Glomerular endothelial cell (primary cell): ENCODE measurements around the gene IVL. TPM values are rescaled to one million over a fixed set of nuclear protein-coding genes. Genes with fewer than 3 reads are reported as not detected.

Experiments used
- DNase-seq: peaks from one replicate; pipeline ENCODE4 v3.0.0-alpha.2; 2011; ENCODE audit warnings: low read depth, low spot score; ENCODE audit errors: extremely low read depth
- total RNA-seq: library from RNA; depleted of rRNA; stranded (reverse); fragments of >200 nt; gene quantifications from 2 replicates; pipeline ENCODE4 v1.2.3, GENCODE V29; 2015

Gene IVL
- total RNA-seq, 1 donor from 2014 or later = not detected

GRCh38 chr1:152886758-152887409 is 21.5 kb upstream of the IVL start:
- no peak for DNase-seq

DNA sequence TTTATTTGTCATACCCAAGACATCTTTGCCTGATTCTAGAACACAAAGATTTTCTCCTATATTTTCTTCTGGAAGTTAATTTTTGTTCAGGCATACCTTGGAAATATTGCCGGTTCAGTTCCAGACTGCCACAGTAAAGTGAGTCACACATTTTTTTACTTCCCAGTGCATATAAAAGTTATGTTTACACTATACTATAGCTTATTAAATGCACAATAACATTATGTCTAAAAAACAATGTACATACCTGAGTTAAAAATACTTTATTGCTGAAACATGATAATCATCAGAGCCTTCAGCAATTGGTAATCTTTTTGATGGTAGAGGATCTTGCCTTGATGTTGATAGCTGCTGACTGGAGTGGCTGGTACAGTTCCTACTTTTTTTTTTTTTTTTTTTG is 20.2 kb upstream of the IVL start:
- DNase-seq = no peak

DNA sequence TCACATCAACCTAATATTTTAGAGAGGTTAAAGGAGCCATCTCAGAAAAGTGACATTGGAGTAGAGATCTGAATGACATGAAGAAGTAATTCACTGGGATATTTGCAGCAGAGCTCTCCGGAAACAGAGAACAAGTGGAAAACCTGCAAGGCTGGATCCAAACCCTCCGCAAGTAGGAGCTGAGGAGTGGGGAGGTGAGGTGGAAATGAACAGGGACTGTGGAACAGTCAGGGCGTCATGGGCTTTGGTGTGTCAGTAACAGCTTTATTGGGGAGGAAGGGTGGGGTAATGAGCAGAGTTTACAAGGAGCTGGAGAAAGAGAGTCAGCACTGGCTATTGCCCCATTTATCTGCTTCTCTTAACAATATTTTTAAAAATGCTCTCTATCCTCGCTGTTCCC is 9.3 kb upstream of the IVL start:
- no peak for DNase-seq

- no peak for DNase-seq
Observed at GRCh38 chr1:152899883-152900282, 8.5 kb upstream of the IVL start.

GRCh38 chr1:152901631-152902030 is 6.7 kb upstream of the IVL start:
- DNase-seq = no peak

DNA sequence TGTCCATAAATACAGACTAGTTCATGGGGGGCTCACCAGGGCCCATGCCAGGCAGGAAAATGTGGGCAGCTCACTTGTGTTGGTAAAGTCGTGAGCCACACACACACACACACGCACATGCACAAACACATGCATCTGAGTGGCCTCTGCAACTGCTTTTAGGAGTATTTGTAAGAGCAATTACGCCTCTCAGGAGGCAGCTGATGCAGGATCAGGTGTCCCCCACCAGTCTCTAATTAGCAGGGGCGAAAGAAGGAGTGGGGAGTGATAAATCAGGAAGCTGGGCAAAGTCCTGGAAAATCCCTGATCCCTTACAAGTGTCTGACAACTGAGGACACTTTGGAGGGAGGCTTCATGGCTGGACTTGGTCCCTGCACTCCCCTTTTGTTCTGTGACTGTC is 5.7 kb upstream of the IVL start:
- no peak for DNase-seq

DNA sequence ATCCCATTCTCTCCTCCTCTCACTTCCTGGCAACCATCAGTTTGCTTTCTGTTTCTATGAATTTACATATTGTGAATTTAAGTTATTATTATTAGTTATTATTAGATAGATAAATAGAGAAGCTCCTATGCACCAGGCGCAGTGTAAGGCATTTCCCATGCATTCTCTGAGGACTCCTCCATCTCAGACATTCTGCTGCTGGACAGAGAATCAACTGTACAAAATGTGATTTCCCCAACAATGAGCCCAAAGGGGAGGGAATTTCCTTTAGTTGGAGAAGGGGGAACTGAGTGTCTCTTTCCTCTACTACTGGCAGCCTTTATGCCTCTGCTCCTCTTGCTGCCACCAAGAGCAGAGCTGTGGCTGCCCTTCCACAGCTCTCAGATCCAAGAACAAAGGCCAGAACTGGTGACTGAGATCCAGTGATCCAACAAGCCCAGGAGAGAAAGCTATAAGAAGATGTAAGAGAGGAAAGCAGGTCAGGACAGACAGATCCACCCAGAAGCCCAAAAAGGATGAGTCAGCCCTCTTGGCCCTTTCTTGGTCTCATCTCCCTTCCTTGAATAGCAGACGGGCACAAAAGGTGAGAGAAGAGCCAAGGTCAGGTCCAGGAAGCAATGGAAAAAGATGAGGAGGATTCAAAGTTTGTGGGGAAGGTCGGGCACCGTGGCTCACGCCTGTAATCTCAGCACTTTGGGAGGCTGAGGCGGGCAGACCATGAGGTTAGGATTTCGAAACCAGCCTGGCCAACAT is 3.5 kb upstream of the IVL start:
- DNase-seq = no peak

GRCh38 chr1:152906023-152906565 is 2.3 kb upstream of the IVL start:
- DNase-seq = no peak

- no peak for DNase-seq
Observed at GRCh38 chr1:152909206-152909605, 860 bp downstream of the IVL start.

- no peak for DNase-seq
Observed at GRCh38 chr1:152912471-152912870, 4.1 kb downstream of the IVL start.

DNA sequence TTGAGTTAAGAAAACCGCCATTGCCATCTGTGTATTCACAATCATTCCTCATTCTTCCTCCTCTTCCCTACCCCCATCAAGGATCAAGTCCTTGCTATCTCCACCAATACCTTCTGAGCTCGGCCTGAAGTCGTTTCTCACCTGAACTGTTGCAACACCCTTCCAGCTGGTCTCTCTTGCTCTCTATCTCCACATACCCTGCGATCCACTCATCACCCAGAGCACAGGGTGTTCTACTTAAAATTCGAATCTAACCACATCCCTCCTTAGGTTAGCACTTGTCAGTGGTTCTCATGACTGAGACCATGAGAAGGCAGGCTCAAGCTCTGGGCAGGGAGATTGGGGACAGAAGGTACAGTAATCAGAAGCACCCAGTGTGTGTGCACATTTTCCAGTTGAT is 4.6 kb downstream of the IVL start:
- DNase-seq = no peak

DNA sequence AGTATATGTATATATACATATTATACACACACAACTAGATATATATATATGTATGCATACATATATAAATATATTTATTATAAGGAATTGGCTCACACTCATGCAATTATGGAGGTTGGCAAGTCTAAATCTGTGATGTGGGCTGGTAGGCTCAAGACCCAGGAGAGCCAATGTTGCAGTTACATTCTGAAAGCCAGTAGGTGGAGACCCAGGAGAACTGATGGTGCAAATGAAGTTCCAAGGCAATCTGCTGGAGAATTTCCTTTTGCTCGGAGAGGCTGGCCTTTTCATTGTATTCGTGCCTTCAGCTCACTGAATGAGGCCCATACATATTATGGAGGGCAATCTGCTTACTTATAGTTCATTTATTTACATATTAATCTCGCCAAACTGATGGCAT is 9.4 kb downstream of the IVL start:
- DNase-seq = no peak

GRCh38 chr1:152919071-152919470 is 10.7 kb downstream of the IVL start:
- no peak for DNase-seq

DNA sequence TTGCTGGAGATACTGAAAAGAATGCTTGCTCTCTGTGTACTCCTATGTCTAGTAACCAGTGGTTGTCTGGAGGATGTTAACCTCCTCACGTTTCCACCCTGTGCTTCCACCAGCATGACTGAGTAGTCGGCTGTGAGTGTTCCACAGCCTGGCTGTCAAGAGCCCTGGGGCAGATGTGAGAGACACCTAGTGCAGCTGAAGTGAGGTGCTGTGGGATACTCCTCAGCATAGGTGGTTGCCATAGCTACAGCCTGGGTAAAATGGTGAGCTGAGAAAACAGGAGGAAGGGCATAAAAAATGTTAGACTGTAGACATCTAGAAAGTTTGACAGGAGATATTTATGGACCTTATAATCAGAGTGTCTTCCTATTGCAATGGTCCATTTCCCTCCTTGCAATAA is 15.8 kb downstream of the IVL start:
- no peak for DNase-seq

- DNase-seq = no peak
Observed at GRCh38 chr1:152926091-152926490, 17.7 kb downstream of the IVL start.

GRCh38 chr1:152928671-152929070 is 20.3 kb downstream of the IVL start:
- DNase-seq = no peak

DNA sequence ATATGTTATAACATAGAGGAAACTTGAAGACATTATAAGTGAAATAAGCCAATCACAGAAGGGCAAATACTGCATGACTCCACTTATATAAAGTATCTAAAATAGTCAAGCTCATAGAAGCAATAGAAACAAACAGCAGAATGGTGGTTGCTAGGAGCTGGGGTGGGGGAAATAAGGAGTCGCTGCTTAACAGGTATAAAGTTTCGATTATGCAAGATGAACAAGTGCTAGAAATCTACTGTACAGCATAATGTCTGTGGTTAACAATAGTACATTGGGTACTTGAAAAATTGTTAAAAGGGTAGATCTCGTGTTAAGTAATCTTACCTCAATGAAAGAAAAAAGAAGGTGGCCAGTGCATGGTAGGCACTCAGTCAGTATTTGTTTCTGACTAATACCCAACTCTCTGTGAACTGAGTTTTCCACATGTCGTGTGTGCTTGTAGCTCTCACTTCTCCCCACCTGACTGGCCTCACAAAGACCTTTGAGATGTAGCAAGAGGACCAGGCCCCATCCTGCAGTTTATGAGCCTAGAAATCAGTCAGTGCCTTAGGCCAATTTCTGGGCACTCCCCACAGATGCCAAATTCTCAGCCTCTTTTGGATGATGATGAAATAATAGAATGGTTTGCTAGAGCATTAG is 23.9 kb downstream of the IVL start:
- DNase-seq = no peak

DNA sequence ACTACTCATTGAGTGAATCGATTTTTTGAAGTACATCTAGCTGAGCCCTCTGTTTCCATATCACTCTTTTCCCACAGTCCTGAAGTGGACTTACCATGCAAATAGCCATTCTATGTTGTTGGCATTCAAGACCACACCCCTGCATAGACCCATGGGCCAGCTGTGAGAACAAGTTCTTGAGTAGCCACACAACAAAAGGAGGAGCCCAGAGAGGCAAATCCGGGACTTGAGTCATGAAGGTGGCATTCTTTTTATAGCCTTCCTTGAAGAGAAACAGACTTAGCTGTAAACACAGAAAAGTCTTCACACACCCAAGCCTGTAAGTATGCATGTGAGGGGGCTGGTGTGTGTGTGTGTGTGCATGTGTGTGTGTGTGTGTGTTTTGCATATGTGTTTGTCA is 24.9 kb downstream of the IVL start:
- DNase-seq = no peak

DNA sequence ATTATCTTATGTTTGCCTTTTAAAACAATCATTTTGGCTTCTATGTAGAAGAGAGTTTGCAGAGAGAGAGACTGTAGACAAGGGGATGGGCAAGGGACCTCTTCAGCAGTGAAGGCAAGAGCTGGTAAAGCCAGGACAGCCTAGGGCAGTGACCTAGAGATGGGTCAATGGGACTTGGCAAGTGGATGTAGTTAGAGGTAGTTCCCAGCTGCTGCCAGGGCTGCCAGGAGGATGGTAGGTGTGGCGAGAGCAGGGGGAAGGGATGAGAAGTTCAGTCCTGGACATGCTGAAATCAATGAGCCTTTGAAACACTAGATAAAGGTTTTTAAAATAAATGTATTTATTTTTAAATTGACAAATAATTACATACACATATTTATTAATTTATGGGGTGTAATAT is 32.3 kb downstream of the IVL start:
- DNase-seq = no peak

DNA sequence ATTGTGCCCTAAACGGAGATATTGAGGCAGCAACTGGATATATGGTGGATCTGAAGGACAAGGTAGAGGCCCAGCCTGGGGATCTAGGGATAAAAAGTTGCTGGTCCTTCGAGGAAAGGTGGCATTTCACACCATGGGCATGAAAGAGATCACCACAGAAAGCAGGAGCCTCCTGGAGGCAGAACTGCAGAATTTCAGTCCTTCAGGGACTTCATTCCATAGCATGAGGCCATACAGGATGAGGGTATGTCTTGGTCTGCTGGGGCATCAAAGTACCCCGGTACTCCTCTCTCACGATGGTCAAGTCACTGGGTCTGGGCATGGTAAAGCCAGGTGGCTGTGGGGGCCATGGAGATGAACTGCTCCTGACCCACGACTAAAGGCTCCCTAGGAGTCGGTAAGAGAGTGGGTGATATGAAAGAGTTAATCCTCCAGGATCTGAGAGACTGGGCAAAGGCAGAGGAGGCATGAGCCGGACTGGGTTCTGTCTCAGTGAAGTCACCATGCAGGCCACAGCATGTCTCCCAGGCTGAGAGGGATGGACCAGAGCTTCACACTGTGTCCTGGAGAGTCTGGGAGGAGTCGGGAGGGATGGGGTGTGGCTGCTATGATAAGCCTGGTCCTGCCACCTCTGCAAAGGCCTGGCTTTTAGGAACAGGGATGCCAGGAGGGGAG is 32.8 kb downstream of the IVL start:
- DNase-seq = no peak

GRCh38 chr1:152942161-152942560 is 33.8 kb downstream of the IVL start:
- no peak for DNase-seq
